Measurements from ENCODE around the gene OR51E2.

OR51E2 gene

GRCh38 chr11:4662876-4663275 lies 34.8 kb downstream of the OR51E2 start:
- ATAC-seq (no peak), DNase-seq (no peak)

- ATAC-seq, result no peak
- DNase-seq, result no peak
These were observed 38.8 kb downstream of the OR51E2 start for GRCh38 chr11:4658629-4659445.

GRCh38 chr11:4654635-4655369 lies 42.9 kb downstream of the OR51E2 start:
- ATAC-seq (no peak), DNase-seq (no peak)

- no peak for ATAC-seq
- DNase-seq, result no peak
These were observed 49.9 kb downstream of the OR51E2 start for GRCh38 chr11:4647766-4648165.

- ATAC-seq, result no peak
- DNase-seq, result no peak
These were observed 51.7 kb downstream of the OR51E2 start for GRCh38 chr11:4645974-4646373.

GRCh38 chr11:4644233-4644632 lies 53.4 kb downstream of the OR51E2 start:
- ATAC-seq (no peak), DNase-seq (no peak)

GRCh38 chr11:4643682-4644081 lies 54.0 kb downstream of the OR51E2 start, which contains the start of gene OR51E1:
Gene OR51E1 (plus strand): TSS chr11:4643982. CDS start chr11:4652527, 8,545 bp downstream.
- DNase-seq, result no peak
- no peak for ATAC-seq

- DNase-seq (no peak), ATAC-seq (no peak)
These were observed 54.6 kb downstream of the OR51E2 start for GRCh38 chr11:4643076-4643475.

- DNase-seq (no peak), ATAC-seq (no peak)
These were observed 55.6 kb downstream of the OR51E2 start for GRCh38 chr11:4642043-4642442.

- ATAC-seq (no peak), DNase-seq (no peak)
These were observed 56.2 kb downstream of the OR51E2 start for GRCh38 chr11:4641501-4641900.

GRCh38 chr11:4639931-4640330 lies 57.7 kb downstream of the OR51E2 start:
- no peak for ATAC-seq
- DNase-seq, result no peak

GRCh38 chr11:4637662-4638047 lies 60.0 kb downstream of the OR51E2 start:
- DNase-seq (no peak), ATAC-seq (no peak)

GRCh38 chr11:4636962-4637661 lies 60.5 kb downstream of the OR51E2 start, which contains the start of gene OR51D1:
Gene OR51D1 (plus strand): TSS chr11:4637477. CDS start chr11:4639791, 2,314 bp downstream.
- DNase-seq, result peak; percentile 74
- ATAC-seq, result peak; percentile 82

GRCh38 chr11:4636136-4636535 lies 61.5 kb downstream of the OR51E2 start:
- ATAC-seq (no peak), DNase-seq (no peak)
